Measurements from ENCODE around the gene OR6S1. TPM values are rescaled to one million over a fixed set of nuclear protein-coding genes. Genes with fewer than 3 reads are reported as not detected.
"Not testable (repeated sequence)": the region's sequence is repeated elsewhere in the genome, so short reads cannot be mapped to it uniquely, and the experiment has no call there.

OR6S1 gene
- total RNA-seq, 1 experiment from 2014 or later, result not detected

DNA sequence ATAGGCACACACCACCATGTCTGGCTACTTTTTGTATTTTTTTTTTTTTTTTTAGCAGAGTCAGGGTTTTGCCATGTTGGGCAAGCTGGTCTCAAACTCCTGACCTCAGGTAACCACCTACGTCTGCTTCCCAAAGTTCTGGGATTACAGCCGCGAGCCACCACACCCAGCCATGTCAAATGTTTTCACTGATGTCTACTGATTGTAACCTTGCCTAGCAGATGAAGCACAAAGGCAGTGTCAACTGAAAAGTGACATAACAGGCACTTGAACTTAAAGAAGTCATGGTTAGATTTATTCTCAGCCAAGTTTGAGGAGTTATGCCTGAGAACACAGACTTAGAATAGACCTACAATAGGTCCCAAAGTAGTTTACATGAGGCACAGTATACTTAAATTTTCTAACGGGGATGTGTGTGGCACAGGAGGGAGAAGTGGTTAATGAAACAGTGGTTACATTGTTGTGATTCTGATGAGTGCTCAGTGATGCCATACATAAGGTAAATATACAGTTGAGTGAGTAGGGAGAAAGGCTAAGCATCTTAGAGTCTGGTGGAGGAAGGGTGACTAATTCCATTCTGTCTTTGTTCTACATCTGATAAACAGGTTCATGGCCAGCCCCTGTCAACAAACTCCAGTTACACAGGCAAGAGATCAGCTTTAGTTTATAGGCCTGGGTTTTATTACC lies 30.2 kb upstream of the OR6S1 start:
- peak; percentile 54 for DNase-seq (ENCODE audit: low read depth)

GRCh38 chr14:20668969-20669368 lies 27.5 kb upstream of the OR6S1 start:
- peak; percentile 56 for DNase-seq (ENCODE audit: low read depth)

- no peak for DNase-seq (ENCODE audit: low read depth)
Observed at GRCh38 chr14:20667957-20668356, 26.5 kb upstream of the OR6S1 start.

DNA sequence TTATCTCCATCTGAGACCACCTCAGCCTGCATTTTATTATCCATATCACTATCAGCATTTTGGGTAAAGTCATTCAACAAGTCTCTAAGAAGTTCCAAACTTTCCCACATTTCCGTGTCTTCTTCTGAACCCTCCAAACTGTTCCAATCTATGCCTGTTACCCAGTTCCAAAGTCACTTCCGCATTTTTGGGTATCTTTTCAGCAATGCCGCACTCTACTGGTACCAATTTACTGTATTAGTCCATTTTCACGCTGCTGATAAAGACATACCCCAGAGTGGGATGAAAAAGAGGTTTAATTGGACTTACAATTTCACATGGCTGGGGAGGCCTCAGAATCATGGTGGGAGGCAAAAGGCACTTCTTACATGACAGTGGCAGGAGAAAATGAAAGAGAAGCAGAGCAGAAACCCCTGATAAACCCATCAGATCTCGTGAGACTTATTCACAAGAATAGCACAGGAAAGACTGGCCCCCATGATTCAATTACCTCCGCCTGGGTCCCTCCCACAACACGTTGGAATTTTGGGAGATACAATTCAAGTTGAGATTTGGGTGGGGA lies 25.0 kb upstream of the OR6S1 start:
- DNase-seq (ENCODE audit: low read depth), result not testable (repeated sequence)

DNA sequence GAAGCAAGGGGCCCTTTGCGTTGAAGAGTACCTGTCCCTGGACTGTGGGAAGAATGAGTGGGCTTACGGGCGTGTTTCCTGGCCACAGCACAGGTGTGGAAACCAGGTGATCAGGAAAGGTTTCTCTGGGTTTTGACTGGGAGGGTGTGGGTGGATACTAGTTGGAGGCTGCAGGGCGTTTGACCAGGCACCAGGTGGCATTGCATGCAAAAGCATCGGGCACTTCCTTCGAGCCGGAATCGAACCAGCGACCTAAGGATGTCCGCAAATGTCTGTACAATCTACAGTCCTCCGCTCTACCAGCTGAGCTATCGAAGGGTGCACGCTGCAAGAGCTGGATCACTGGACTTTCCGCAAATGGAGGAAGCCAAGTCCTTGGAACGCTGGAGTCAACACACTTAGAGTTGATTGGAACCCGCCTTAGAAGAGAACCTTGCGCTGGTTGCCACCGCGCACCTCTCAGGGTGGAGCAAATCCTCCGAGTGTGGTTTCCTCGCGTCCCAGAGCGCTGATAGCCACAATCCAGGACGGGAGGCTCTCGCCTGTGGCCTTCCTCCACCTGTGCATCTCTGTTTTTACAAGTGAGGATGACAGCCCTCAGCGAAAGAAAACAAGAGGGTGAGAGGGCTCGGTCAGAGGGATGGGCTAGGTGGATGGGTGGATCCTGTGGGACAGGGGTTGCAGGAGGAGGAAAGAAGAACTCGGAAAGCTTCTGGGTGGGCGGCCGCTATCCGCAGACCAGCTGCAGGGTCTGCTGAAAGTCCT lies 21.7 kb upstream of the OR6S1 start:
- DNase-seq (ENCODE audit: low read depth), result peak; percentile 96

DNA sequence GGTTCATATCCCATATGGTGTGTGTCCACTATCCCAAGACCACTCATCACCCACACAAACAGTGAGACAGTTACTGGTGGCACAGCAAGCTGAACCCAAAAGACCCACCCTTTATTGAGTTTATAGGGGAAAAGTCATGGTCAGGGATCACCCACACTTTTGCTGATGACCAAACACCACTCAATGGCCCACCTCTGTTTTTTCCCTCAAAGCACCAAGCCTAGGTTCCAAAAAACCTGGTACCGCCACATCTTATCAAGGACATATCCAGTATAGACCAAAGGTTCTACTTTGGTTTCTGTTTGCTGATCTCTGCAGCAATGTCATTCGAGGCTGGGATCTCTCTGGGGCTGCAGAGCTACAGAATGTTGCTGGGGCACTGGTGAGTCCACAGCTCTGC lies 19.7 kb upstream of the OR6S1 start:
- no peak for DNase-seq (ENCODE audit: low read depth)

DNA sequence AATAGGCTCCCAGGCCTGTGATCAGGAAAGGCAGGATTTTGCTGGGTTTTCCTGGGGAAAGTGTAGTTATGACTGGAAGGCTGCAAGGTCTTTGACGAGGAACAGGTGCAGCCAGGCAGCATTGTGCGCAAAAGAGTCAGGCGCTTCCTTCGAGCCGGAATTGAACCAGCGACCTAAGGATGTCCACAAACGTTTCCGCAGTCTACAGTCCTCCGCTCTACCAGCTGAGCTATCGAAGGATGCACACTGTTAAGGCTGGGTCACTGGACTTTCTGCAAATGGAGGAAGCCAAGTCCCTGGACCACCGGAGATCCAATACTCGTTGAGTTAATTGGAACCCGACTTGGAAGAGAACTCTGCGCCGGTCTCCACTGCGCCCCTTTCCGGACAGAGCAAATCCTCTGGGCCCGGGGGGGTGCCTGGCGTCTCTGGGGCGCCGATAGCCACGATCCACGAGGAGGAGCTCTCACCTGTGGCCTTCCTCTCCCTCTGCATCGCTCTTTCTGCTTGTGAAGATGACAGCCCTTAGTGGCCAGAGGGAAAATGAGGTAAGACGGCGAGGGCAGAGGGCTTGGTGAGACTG lies 18.4 kb upstream of the OR6S1 start:
- peak; percentile 53 for DNase-seq (ENCODE audit: low read depth)

DNA sequence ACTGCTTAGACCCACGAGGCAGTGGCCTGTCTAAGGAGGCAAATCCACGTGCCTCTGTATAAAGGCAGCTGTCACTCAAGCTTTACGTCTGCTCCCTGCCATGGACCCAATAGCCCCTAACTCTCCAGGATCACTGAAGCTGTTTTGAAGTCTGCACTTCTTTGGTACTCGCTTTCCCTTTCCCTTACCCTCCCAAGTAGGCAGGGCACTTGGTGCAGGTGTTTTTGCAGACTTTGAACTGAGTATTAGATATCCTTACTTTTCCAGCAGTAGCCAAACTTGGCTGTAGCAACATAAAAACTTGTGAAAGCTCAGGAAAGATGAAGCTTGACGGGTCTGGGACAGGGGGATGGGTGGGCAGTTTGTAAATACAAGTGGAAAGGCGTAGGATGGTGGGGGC lies 17.8 kb upstream of the OR6S1 start:
- no peak for DNase-seq (ENCODE audit: low read depth)

DNA sequence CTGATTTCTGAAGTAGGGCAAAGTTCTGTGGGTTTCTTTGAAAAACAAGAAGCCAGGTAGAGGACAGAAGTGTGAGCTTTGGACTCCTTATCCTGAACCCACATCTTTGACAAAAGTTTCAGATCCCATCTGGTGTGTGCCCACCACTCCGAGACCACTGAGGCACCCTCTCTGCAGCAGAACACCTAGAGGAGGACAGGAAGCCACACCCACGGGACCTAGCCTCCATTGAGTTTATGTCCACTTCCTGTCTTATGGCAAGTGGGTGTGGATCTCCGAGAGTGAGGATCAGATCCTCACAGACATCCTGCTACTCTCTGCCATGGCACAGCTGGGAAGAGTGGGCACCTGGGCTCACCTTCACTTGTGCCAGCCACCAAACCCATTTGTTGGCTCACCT lies 16.8 kb upstream of the OR6S1 start:
- no peak for DNase-seq (ENCODE audit: low read depth)

- DNase-seq (ENCODE audit: low read depth), result peak; percentile 83
Observed at GRCh38 chr14:20657216-20658211, 16.0 kb upstream of the OR6S1 start.

GRCh38 chr14:20656274-20656673 lies 14.8 kb upstream of the OR6S1 start:
- no peak for DNase-seq (ENCODE audit: low read depth)

DNA sequence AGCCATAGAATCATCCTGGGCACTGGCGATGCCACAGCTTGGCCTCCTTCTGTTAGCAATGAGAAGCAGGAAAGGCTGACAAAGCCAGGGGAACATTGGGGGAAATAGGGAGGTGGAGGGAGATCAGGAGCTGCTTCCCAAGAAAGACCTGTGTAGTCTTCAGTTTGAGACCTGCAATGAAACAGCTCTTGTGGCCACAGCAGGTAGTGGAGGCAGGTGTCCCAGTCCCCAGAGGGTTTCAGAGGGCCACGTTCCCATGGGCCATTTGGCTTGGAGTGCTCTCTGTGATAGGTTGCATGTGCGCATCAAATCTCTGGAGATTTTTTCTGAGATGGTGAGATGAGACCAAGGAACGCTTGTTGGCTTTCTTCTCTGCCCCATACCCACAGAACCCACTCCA lies 14.4 kb upstream of the OR6S1 start:
- DNase-seq (ENCODE audit: low read depth), result no peak

- DNase-seq (ENCODE audit: low read depth), result peak; percentile 96
Observed at GRCh38 chr14:20652996-20653975, 11.8 kb upstream of the OR6S1 start.

- DNase-seq (ENCODE audit: low read depth), result no peak
Observed at GRCh38 chr14:20645481-20645880, 4.0 kb upstream of the OR6S1 start.

DNA sequence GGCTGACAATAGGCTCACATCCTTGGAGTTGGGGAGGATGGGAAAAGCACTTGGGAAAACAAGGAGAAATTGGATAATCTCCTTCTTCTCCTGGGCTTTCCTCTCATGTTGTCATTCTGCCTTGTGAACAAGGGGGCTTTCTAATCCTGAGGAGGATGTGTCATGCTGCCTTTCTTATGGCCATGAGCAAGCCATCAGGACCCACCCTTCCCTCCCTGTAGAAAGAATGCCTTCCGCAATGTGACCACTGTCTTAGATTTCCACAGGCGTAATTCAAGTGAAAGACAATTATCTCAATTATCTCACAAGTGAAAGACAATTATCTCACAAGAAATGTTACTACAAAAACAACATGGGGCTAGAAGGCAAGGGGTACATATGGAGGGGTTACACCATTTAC lies 3.0 kb upstream of the OR6S1 start:
- DNase-seq (ENCODE audit: low read depth), result no peak

GRCh38 chr14:20642755-20643154 lies 1.3 kb upstream of the OR6S1 start:
- not testable (repeated sequence) for DNase-seq (ENCODE audit: low read depth)

DNA sequence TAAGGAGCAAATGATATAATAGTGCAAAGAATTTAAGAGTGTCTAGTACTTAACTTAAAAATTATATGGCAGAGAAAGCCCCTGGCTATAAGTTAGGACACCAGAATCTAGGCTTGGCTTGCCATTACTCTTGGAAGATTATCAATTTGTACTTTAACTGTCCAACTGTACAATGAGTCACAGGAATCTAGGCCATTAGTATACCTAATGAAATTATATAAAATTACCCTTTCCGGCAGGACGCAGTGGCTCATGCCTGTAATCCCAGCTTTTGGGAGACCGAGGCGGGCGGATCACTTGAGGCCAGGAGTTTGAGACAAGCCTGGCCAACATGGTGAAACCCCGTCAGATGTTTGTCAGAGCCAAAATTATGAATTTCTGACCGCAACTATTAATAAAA lies 691 bp upstream of the OR6S1 start:
- no peak for DNase-seq (ENCODE audit: low read depth)

DNA sequence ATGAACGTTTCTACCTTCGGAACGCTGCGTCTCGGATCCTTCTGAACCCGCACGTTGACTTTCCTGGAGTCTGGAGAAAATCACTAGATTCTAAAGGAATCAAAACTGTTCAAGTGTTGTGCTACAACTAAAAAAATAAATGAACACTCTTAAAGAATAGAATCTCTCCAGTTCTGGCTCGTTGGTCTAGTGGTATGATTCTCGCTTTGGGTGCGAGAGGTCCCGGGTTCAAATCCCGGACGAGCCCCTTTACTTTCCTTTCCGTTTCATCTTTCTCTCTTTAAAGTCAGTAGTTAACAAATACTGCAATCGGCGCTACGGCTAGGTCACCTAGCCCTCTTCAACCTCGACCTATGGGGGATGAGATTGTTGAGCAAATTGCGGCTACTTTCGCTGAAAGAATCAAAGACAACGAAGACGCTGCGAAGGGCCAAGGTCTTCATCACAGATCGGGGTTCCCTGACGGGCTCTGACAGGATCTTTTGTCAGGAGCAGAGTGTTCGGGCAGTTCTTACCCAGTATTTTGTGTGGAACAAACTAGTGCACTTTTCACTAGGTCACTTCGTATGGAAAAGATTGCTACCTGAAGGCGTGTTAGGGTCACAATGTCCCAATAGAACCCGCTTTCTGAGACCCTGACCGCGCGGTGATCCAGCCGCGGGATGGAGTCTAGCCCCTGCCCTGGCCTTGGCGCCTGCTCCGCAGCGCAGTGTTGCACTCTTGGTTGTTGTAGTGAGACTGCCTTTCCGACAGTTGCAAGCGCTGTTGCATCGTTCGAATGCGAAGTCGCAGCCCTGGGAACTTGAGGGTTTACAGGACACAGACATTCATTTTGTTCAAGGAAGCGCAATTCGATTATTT lies 8.4 kb downstream of the OR6S1 start:
- DNase-seq (ENCODE audit: low read depth), result peak; percentile 93

DNA sequence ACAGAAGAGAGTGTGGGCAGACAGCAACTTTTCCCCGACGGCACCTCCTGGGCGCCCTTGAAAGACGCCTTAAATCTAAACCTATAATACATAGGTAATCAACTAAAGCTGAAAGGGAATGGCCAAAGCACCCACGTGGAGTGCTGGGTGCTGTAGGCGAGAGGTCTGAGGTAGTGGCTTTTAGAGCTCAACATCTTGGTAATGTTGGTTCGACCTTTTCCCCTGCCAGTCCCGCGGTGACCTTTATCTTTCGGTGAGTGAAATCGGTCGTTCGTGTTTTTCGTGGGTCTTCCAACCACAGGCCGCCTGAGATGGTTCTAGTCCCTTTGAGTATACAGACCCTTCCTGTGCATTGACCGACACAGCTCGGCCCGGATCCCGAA lies 9.1 kb downstream of the OR6S1 start:
- no peak for DNase-seq (ENCODE audit: low read depth)

Data from Daoy (cell line).